ENCODE data around the gene ST6GALNAC5.

DNA sequence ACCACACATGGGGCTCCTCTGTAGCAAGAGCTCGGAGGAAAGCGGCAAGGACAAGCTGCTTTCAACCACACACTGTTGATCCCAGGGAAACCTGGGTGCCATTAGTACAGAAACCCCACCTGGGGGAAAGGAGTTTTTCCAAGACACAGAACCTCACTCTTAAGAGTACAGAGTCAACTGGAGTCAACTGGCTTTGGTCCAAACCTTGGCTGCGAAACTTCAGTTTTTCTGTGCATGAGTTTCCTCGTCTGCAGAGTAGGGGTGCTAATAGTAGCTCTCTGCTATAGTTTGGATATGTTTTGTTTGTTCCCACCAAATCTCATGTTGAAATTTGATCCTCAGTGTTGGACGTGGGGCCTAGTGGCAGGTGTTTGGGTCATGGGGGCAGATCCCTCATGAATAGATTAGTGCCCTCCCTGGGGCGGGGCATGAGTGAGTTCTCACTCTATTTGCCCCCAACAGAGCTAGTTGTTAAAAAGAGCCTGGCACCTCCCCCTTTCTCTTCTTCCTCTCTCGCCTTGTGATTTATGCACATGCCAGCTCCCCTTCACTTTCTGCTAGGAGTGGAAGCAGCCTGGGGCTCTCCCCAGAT lies 190.8 kb downstream of the ST6GALNAC5 start:
- TF ChIP-seq EZH2 (IDR thresholded peaks at IDR 0.05; ENCODE audit: borderline replicate concordance, low read depth, low read length, severe bottlenecking), result no peak
- TF ChIP-seq, protein P1, sequence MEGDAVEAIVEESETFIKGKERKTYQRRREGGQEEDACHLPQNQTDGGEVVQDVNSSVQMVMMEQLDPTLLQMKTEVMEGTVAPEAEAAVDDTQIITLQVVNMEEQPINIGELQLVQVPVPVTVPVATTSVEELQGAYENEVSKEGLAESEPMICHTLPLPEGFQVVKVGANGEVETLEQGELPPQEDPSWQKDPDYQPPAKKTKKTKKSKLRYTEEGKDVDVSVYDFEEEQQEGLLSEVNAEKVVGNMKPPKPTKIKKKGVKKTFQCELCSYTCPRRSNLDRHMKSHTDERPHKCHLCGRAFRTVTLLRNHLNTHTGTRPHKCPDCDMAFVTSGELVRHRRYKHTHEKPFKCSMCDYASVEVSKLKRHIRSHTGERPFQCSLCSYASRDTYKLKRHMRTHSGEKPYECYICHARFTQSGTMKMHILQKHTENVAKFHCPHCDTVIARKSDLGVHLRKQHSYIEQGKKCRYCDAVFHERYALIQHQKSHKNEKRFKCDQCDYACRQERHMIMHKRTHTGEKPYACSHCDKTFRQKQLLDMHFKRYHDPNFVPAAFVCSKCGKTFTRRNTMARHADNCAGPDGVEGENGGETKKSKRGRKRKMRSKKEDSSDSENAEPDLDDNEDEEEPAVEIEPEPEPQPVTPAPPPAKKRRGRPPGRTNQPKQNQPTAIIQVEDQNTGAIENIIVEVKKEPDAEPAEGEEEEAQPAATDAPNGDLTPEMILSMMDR (IDR thresholded peaks at IDR 0.05; ENCODE audit: extremely low read depth in 1 of 2, insufficient read depth in 1 of 2, low read depth in 1 of 2, low read length in 2 of 2), result no peak
- TF ChIP-seq POLR2AphosphoS5 (IDR thresholded peaks at IDR 0.05; ENCODE audit: insufficient read depth, low read depth, low read length), result no peak
- TF ChIP-seq POLR2A (IDR thresholded peaks at IDR 0.05; ENCODE audit: low read depth, low read length), result no peak
- no peak for TF ChIP-seq JUN (IDR thresholded peaks at IDR 0.05; ENCODE audit: borderline replicate concordance, insufficient read depth, insufficient read length, low read depth)
- TF ChIP-seq, protein P2, sequence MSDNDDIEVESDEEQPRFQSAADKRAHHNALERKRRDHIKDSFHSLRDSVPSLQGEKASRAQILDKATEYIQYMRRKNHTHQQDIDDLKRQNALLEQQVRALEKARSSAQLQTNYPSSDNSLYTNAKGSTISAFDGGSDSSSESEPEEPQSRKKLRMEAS (IDR thresholded peaks at IDR 0.05; ENCODE audit: insufficient read depth, insufficient read length), result no peak
- TF ChIP-seq GATA2 (IDR thresholded peaks at IDR 0.05; ENCODE audit: insufficient read depth, insufficient read length, low read depth, low read length), result no peak

All from endothelial cell of umbilical vein (primary cell).